ENCODE measurements around the gene DHRS1. TPM values are rescaled to one million over a fixed set of nuclear protein-coding genes. Genes with fewer than 3 reads are reported as not detected.

The DHRS1 gene
- polyA plus RNA-seq, 1 donor (not counting 4 experiments of a cell fraction or from before 2014, with no cell fraction given) = 65.1 TPM

GRCh38 chr14:24317141-24317928 lies 17.8 kb upstream of the DHRS1 start:
- peak overlapping the region; percentile 23 for H3K27ac ChIP-seq (ENCODE audit: control insufficient read depth, insufficient read depth, low read length)
- peaks cover 0 to 4% of the 10 kb centered on the region in 2 experiments for H3K36me3 ChIP-seq (ENCODE audit: control insufficient read depth in 2 of 2, extremely low read depth in 1 of 2, insufficient read depth in 2 of 2, low read length in 2 of 2)

GRCh38 chr14:24316597-24316950 lies 17.0 kb upstream of the DHRS1 start:
- Histone ChIP-seq H3K36me3 (ENCODE audit: control insufficient read depth in 2 of 2, extremely low read depth in 1 of 2, insufficient read depth in 2 of 2, low read length in 2 of 2) (peaks cover 3 to 4% of the 10 kb centered on the region in 2 experiments), H3K27me3 (ENCODE audit: control insufficient read depth, extremely low read depth, insufficient read depth, low read length) (peaks cover 3% of the 10 kb centered on the region), H3K27ac (ENCODE audit: control insufficient read depth, insufficient read depth, low read length) (peak overlapping the region; percentile 24), H4K20me1 (ENCODE audit: control insufficient read depth, extremely low read depth, insufficient read depth, low read length) (no peaks in the 10 kb centered on the region), H3K4me3 (ENCODE audit: control insufficient read depth in 2 of 3, extremely low read depth in 1 of 3, insufficient read depth in 2 of 3, low read depth in 1 of 3, low read length in 3 of 3) (no peak overlapping the region), H3K9ac (ENCODE audit: control insufficient read depth, extremely low read depth, insufficient read depth, low read length) (no peak overlapping the region), H3K4me1 (ENCODE audit: control insufficient read depth, extremely low read depth, insufficient read depth, low read length) (peaks cover 46% of the 10 kb centered on the region), H3K79me2 (ENCODE audit: control insufficient read depth, insufficient read depth, low read length) (no peaks in the 10 kb centered on the region), H3K9me3 (ENCODE audit: control insufficient read depth, low read depth, low read length) (no peaks in the 10 kb centered on the region), H3K4me2 (ENCODE audit: control insufficient read depth, extremely low read depth, insufficient read depth, low read depth, low read length) (peak overlapping the region; percentile 35), H3K9me1 (ENCODE audit: control insufficient read depth, extremely low read depth, insufficient read depth, low read length) (peaks cover 2% of the 10 kb centered on the region), H2AFZ (ENCODE audit: control insufficient read depth, low read length) (no peak overlapping the region)
- dilution Hi-C loops (cut with MboI; ENCODE audit: extremely low pct_ligation_motif_present, low sequenced_read_pairs) = no loop called here
- DNase-seq (ENCODE audit: low read depth, low spot score) (no peak), FAIRE-seq (no peak)
- TF ChIP-seq CTCF (optimal IDR thresholded peaks at IDR 0.05 in 1 of 3, IDR thresholded peaks at IDR 0.05 in 1 of 3, conservative IDR thresholded peaks at IDR 0.05 in 1 of 3; ENCODE audit: extremely low read depth in 1 of 3, insufficient read depth in 2 of 3, low read length in 3 of 3) (no peak), EZH2 (IDR thresholded peaks at IDR 0.05; ENCODE audit: low read length) (no peak)

More at GRCh38 chr14:24317141-24317928, 17.8 kb upstream of the DHRS1 start:
- no peak for DNase-seq (ENCODE audit: low read depth, low spot score)
- H3K4me2 ChIP-seq (ENCODE audit: control insufficient read depth, extremely low read depth, insufficient read depth, low read depth, low read length) = peak overlapping the region; percentile 35
- H3K9me1 ChIP-seq (ENCODE audit: control insufficient read depth, extremely low read depth, insufficient read depth, low read length) = peaks cover 2% of the 10 kb centered on the region
- no peaks in the 10 kb centered on the region for H3K79me2 ChIP-seq (ENCODE audit: control insufficient read depth, insufficient read depth, low read length)
- no peak for TF ChIP-seq CTCF (optimal IDR thresholded peaks at IDR 0.05 in 1 of 3, IDR thresholded peaks at IDR 0.05 in 1 of 3, conservative IDR thresholded peaks at IDR 0.05 in 1 of 3; ENCODE audit: extremely low read depth in 1 of 3, insufficient read depth in 2 of 3, low read length in 3 of 3)
- TF ChIP-seq EZH2 (IDR thresholded peaks at IDR 0.05; ENCODE audit: low read length) = no peak
- H3K4me1 ChIP-seq (ENCODE audit: control insufficient read depth, extremely low read depth, insufficient read depth, low read length) = peaks cover 38% of the 10 kb centered on the region
- H2AFZ ChIP-seq (ENCODE audit: control insufficient read depth, low read length) = no peak overlapping the region
- H4K20me1 ChIP-seq (ENCODE audit: control insufficient read depth, extremely low read depth, insufficient read depth, low read length) = no peaks in the 10 kb centered on the region
- no peak for FAIRE-seq
- peaks cover 3% of the 10 kb centered on the region for H3K27me3 ChIP-seq (ENCODE audit: control insufficient read depth, extremely low read depth, insufficient read depth, low read length)
- H3K4me3 ChIP-seq (ENCODE audit: control insufficient read depth in 2 of 3, extremely low read depth in 1 of 3, insufficient read depth in 2 of 3, low read depth in 1 of 3, low read length in 3 of 3) = no peak overlapping the region
- H3K9me3 ChIP-seq (ENCODE audit: control insufficient read depth, low read depth, low read length) = no peaks in the 10 kb centered on the region
- dilution Hi-C loops (cut with MboI; ENCODE audit: extremely low pct_ligation_motif_present, low sequenced_read_pairs) = no loop called here
- H3K9ac ChIP-seq (ENCODE audit: control insufficient read depth, extremely low read depth, insufficient read depth, low read length) = no peak overlapping the region

Data from keratinocyte (primary cell).